ENCODE data around the gene ID3.
"Not testable (repeated sequence)": the region's sequence is repeated elsewhere in the genome, so short reads cannot be mapped to it uniquely, and the experiment has no call there.

Gene ID3

GRCh38 chr1:23585321-23586022 is 26.2 kb upstream of the ID3 start:
- H3K4me3 ChIP-seq, result no peak overlapping the region
- no peak overlapping the region for H3K27ac ChIP-seq
- TF ChIP-seq CTCF (IDR thresholded peaks at IDR 0.05), result no peak
- no peak for DNase-seq (ENCODE audit: low spot score)

- not testable (repeated sequence) for H3K27ac ChIP-seq; H3K4me3 ChIP-seq; DNase-seq (ENCODE audit: low spot score)
These were observed 24.4 kb upstream of the ID3 start for GRCh38 chr1:23583727-23584126.

- DNase-seq (ENCODE audit: low spot score), result no peak
- no peak for TF ChIP-seq CTCF (IDR thresholded peaks at IDR 0.05)
- H3K27ac ChIP-seq, result peak overlapping the region in 1 of 2 donors; percentile 41
- no peak overlapping the region for H3K4me3 ChIP-seq
These were observed 23.5 kb upstream of the ID3 start for GRCh38 chr1:23582820-23583219.

- DNase-seq (ENCODE audit: low spot score), result no peak
- TF ChIP-seq CTCF (IDR thresholded peaks at IDR 0.05), result no peak
- H3K27ac ChIP-seq, result peak overlapping the region; percentile 82 to 92
These were observed 21.9 kb upstream of the ID3 start for GRCh38 chr1:23581219-23581618.

GRCh38 chr1:23578997-23579363 is 19.7 kb upstream of the ID3 start:
- TF ChIP-seq CTCF (IDR thresholded peaks at IDR 0.05), result no peak
- DNase-seq (ENCODE audit: low spot score), result no peak
- Histone ChIP-seq H3K4me3 (no peak overlapping the region), H3K27ac (peak overlapping the region; percentile 86 to 92)

More at GRCh38 chr1:23581219-23581618, 21.9 kb upstream of the ID3 start:
- no peak overlapping the region for H3K4me3 ChIP-seq

GRCh38 chr1:23578311-23578996 is 19.2 kb upstream of the ID3 start:
- Histone ChIP-seq H3K4me3 (no peak overlapping the region), H3K27ac (peak overlapping the region; percentile 86 to 92)
- DNase-seq (ENCODE audit: low spot score), result no peak
- no peak for TF ChIP-seq CTCF (IDR thresholded peaks at IDR 0.05)

- Histone ChIP-seq H3K4me3 (peak overlapping the region; percentile 65), H3K27ac (peak overlapping the region; percentile 86 to 92)
- no peak for TF ChIP-seq CTCF (IDR thresholded peaks at IDR 0.05)
- peak; percentile 88 for DNase-seq (ENCODE audit: low spot score)
These were observed 18.0 kb upstream of the ID3 start for GRCh38 chr1:23577056-23578004.

Measured in coronary artery (tissue), 2 donors.